NCI-H748 (cell line): ENCODE data around the gene ZNF423.

Source experiments
- DNase-seq: peaks from one replicate; lab custom pipeline; 2025; ENCODE audit not compliant: unreplicated experiment; lab: John Stamatoyannopoulos, UW

Gene ZNF423

DNA sequence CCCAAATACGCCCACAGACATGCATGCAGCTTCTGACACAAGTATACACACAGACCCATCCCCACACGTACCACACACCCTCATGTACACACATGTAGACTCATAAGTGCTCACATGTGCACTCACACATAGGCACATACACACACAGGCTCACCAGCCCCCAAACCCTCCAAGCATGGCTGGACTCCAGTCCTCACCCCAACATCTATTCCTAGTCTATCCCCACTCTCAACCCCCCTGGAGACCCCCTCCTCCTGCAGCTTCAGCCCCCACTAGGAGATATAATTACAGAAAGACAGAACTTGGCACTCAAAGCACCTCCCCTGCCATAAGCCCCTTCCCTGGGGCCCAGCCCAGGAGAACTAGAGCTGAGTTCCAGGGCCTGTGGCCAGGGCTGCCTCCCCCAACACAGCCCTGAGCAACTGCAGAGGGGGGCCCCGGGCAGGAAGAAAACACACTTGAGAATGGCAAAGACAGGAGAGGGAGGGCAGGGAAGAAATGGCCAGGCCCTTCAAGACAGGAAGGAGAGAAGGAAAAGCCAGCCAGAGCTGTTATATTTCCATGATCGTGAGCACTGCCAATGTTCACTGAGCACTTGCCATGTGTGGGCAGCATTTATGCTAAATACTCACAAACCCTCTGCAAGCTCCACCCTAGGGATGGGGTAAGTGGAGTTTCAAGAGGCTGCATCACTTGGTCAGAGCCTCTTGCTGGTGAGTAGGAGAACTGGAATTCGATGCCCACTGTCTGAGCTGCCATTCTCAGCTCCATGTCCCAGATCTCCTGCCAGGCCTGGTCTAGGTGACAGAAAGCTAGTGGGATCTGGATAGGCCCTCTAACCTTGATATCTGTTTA, 224.5 kb downstream of the ZNF423 start:
- DNase-seq: no peak

DNA sequence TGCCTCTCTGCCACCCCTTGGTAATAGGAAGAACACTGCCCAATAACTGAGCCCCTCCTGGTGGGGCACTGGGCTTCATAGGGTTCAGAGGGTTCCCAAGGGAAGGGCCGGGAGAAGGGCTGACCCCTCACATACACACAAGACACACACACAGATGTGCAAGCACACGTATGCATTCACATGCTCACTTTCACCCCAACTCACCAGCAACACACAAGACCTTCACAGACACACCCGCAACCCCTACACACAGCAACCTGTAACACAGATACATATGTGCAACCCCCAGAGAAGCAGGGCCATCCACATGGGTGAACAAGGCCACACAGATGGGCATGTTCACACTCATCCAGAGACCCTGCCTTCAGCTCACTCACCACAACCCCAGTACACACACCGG, 225.1 kb downstream of the ZNF423 start:
- no peak for DNase-seq

DNA sequence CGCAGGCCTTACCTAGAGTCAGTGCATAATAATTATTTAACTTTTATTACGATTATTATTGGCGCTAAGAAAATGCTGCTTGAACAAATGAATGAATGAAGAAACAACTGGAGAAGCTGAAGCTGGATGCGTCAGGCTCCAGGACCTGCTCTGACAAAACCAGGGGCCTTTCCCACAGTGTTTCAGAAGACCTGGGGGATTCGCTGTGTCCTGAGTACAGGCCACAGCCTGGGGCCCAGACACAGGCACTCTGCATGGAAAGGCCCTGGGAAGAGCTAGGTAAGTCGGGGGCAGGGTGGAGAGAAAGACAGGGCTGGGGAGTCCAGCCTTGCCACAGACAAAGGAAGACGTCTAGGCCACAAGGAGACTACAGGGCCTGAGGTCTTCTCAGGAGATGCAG, 226.1 kb downstream of the ZNF423 start:
- DNase-seq: no peak

DNA sequence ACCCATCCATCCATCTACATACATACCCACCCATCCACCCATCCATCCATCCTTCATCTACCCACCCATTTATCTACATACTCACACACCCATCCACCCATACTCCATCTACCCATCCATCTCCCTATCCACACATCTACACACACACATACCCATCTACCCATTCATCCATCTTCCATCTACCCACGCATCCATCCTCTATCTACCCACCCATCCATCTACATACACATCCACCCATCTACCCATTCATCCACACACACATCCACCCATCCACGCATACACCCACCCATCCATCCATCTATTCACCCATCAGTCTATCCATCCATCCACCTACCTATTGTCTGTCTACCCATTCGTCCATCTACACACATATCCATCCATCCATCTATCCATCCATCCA, 227.8 kb downstream of the ZNF423 start:
- DNase-seq: no peak

- DNase-seq: no peak
Measured at GRCh38 chr16:49625311-49626065, 230.4 kb downstream of the ZNF423 start.

GRCh38 chr16:49623501-49624266, 232.2 kb downstream of the ZNF423 start:
- peak; percentile 18 for DNase-seq

DNA sequence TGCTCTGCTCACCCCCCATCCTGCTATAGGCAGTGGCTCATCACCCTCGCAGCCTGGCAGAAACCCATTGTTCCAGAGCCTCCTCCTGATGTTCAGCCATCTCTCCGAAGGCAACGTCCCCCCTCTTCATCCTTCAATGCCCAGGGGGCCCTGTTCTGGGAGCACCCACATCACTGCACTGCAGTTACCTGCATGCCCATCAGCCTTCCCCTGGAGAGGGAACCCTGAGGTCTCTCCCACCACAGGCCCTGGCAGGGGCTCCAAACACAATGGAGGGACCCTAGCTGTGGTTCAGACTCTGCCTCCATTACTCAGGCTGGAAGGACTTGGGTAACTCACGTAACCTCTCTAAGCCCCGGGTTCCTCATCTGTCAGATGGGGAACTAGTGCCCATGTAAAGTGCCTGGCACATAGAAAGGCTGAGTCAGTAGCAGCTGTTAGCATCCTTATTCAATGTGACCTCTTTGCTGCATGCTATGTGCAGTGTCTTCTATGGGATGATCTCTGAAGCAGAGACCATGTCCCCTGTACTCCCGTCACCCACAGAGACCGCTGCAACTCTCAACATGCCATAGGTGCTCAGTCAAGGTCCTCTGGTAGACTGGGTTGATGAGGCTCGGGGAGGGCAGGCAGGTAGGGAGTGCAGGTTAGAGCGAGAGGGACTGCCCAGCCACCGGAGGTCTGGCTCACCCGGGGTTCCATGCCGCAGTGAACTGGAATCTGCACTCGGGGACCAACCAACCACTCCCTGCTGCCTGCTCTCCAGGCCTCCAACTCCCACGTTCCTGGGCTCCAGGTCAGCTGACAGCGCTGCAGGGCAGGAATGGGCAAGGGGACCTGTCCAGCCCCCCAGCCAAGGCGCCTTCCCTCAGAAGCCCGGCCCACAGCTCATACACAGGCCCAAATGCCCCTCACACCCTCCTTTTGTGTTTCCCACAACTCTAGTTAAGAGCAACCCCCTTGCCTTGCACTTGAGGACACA, 233.2 kb downstream of the ZNF423 start:
- no peak for DNase-seq

GRCh38 chr16:49622084-49622390, 233.9 kb downstream of the ZNF423 start:
- no peak for DNase-seq

DNA sequence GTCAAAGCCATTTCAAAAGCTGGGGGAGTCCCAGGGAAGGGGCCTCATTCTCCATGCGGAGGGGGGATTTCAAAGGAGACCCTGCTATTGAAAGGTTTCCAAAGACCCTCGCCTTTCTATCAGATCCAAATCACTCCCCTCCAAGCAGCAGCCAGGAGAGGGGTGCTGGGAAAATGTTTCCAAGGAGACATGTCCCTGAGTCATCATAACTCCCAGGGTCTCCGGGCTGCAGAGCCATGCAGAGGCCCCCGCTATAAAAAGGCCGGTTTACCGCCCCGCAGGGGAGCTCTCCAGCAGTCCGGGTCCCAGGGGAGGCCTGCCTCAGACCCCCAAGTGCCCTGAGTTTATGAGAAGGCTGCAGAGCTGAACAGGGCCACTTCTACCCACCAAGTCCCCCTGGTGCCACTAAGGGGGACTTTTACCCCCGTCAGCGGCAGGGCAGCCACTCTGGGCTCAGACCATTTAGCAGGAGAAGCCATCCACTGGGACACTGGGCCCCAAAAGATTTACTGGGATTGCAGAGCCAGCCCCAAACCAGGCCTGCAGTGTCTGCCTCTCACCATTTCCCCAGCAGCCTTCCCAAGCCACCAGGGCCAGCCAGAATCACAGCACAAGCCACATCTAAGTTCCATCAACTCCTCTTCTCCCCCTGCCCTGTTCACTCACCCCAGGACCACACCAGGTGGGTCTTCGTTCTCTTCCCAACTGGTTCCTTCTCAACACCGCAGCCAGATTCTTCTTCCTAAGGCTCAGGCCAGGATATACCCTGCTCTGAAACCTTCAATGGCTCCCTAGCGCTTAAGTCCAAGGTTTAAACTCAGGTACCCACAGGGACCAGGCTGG, 234.4 kb downstream of the ZNF423 start:
- no peak for DNase-seq

DNA sequence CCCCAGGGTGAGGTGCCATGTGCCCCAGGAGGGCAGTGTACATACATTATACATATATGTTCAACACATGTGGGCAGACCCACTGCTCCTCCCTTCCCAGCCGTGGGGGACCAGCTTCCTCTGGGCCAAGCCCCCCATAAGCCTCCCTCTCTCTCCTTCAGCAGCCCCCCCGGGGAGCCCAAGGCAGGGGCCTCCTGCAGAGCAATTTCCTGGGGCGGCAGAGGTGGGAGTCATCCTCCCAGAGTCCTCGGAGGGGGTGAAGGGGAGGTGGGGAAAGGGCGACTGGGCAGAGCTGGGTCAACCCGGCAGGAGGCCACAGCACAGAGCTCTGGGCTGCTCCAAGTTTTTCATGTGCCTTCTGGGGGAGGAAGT, 235.1 kb downstream of the ZNF423 start:
- no peak for DNase-seq

DNA sequence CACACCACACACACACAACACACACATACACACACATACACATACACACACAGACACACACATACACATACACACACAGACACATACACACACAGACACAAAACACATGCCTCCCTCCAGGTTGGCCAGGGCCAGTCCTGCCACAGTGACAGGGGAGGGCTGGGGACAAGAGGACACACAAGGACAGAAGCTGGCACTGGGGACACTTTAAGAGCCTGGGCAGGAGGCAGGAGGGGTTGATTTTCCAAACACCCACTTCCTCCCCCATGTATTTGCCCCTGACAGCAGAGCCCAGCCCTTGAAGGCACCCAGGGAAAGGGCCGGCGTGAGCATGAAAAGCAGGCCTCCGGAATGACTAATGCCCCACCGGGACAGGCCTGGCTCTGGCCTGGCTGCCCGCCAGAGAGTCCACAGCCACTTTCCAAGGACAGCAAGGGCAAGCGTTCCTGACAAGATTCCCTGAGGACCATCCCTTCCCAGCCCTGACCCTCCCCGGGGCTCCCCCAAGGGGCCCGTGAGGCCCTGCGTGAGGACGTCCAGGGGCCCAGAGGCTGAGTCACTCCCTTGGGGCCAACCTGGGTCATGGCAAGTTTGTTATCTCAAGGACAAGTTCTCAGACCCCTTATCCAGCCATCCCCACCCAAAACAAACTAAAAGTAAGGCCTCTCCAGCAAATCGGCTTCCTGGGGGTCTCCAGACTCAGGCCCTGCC, 235.6 kb downstream of the ZNF423 start:
- no peak for DNase-seq

DNA sequence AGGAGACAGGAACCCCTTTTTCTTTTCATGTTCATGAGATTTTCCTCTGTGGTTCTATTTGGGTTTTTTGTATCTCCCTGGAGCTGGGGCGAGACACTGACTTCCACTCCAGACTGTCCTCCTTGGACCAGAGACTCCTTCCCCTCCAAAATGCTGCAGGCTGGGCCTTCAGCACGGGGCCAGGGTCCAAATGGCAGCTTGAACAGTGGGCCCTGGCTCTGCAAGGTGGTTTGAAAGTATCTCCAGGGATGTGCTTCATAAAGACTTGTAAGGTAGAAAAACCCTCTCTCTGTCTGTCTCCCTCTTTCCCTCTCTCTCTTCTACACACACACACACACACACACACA, 236.1 kb downstream of the ZNF423 start:
- DNase-seq: no peak

DNA sequence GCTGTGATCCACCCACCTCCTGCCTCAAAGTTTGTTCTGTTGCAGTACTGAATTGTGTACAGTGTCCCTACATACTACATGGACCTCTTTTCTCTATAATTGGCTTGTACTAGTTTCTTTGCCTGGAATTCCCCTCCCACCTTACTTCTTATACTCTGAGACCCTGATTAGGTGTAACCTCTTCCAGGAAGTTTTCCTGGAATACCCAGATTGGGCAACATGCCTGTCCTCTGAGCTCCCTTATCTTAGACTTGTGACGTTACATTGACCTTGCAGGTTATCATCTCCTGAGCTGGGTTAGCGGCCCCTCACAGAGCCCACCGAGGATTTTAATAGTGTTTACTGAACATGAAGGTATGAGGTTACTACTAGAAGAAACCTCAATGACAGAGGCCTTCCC, 237.0 kb downstream of the ZNF423 start:
- no peak for DNase-seq

DNA sequence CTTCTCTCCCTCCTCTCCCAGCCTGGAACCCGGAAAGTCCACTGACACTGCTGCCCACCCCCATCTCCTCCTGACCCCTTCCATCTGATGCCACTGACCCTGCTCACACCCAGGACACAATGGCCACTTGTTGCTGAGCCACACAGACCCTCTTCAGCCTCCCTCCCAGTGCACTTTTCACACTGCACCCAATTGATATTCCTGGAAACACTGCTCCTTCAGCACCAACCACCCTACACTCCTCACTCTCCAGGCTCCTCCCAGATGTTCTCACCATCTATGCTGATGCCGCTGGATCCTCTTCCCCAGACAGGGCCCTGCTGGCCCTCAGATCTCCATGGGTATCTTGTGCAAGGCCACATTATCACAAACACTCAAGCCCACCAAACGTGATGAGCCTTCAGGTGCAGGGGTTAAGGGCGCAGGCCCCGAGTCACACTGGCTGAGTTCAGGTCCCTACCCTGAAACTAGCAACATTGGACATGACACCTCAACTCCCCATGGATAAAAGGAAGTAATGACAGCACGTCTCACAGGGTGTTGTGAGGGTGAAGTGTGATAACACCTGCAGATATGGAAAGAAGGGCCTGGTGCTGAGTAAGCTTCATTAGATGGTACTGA, 238.1 kb downstream of the ZNF423 start:
- DNase-seq: no peak

GRCh38 chr16:49617016-49617629, 238.8 kb downstream of the ZNF423 start:
- no peak for DNase-seq

DNA sequence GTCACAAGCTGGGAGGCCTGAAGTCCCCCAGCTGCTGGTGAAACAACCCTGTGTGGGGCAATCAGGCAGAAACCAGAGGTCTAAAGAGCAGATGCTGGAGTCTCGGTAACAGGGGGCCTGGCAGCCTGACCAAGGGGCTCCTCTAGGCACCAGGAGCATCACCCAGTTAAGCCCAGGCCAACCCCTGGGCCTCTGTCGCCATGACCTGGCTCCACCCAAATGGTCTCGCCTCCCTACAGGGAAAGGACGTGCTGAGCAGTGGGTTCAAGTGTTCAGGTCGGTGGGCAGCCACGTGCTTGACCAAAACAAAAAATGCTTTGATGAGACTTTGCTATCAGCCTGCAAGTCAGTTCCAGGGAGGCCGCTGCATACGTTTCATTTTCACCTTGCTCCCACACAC, 240.3 kb downstream of the ZNF423 start:
- no peak for DNase-seq

DNA sequence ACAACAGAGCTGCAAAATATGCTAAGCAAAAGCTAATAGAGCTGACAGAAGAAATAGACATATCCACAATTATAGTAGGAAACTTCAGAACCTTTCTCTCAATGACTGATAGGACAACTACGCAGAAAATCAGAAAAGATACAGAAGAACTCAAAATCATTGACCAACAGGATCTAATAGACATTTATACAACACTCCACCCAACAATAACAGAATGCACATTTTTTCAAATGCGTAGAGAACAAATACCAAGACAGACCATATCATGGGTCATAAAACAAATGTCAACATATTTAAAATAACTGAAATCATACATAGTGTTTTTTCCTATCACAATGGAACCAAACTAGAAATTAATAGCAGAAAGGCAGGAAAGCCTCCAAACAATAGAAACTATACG, 244.9 kb downstream of the ZNF423 start:
- no peak for DNase-seq

- peak; percentile 26 for DNase-seq
Measured at GRCh38 chr16:49608779-49609178, 247.1 kb downstream of the ZNF423 start.
